HFFc6 (cell line): ENCODE results near the gene NAPB. TPM values are rescaled to one million over a fixed set of nuclear protein-coding genes. Genes with fewer than 3 reads are reported as not detected.
"Not testable (repeated sequence)": the region's sequence is repeated elsewhere in the genome, so short reads cannot be mapped to it uniquely, and the experiment has no call there.

Experiments used
- DNase-seq: peaks from one replicate; pipeline ENCODE4 v3.0.0-alpha.2; 2018
- H3K27ac Mint-ChIP-seq: 2 replicates; pipeline ENCODE4 v1.8.0; 2020; ENCODE audit warnings: mild to moderate bottlenecking, mixed read lengths
- H3K27me3 Mint-ChIP-seq: 2 replicates; pipeline ENCODE4 v1.8.0; 2021; ENCODE audit warnings: mild to moderate bottlenecking, moderate library complexity, mixed read lengths; ENCODE audit not compliant: insufficient read depth
- H3K36me3 Mint-ChIP-seq: 2 replicates; pipeline ENCODE4 v1.8.0; 2021; ENCODE audit warnings: low read depth, mixed read lengths
- H3K4me1 Mint-ChIP-seq: 2 replicates; pipeline ENCODE4 v1.8.0; 2020; ENCODE audit warnings: low read depth, mixed read lengths
- H3K4me3 Mint-ChIP-seq: 2 replicates; pipeline ENCODE4 v1.8.0; 2020; ENCODE audit warnings: mild to moderate bottlenecking, moderate library complexity, mixed read lengths
- H3K9me3 Mint-ChIP-seq: 2 replicates; pipeline ENCODE4 v1.8.0; 2020; ENCODE audit warnings: mild to moderate bottlenecking, mixed read lengths
- CTCF ChIP-seq: fragments of 200-600 bp; sonication (generic); IDR thresholded peaks from 2 replicates; pipeline ENCODE4 v1.5.0; 2021; ENCODE audit warnings: antibody characterized with exemption, mild to moderate bottlenecking
- total RNA-seq, 6 experiments: library from RNA; stranded (reverse); fragmentation: NEBNext Ultra II Directional; extraction: Animal tissue kit (Norgen Biotek cat#: 25700); gene quantifications; 2 replicates in 1 of 6; 3 replicates in 5 of 6; pipeline ENCODE4 v1.2.3, GENCODE V29; 2021

NAPB gene
- total RNA-seq, 6 experiments from 2014 or later: 4.1 to 5.9 (median 5.0) TPM

- no peak for DNase-seq
- Mint-ChIP-seq H3K27ac (peak overlapping the region; percentile 100), H3K27me3 (peaks cover 3% of the 10 kb centered on the region), H3K36me3 (peaks cover 4% of the 10 kb centered on the region; the same call in 1 of the 2 replicates), H3K9me3 (no peaks in the 10 kb centered on the region), H3K4me3 (peak overlapping the region; percentile 90), H3K4me1 (peaks cover 29% of the 10 kb centered on the region)
- TF ChIP-seq CTCF: peak; percentile 68
Observed at GRCh38 chr20:23349338-23350195, 71.7 kb downstream of the NAPB start.

GRCh38 chr20:23348510-23348909, 72.8 kb downstream of the NAPB start:
- peak overlapping the region; percentile 90; the same call in 1 of the 2 replicates for H3K4me3 Mint-ChIP-seq
- H3K36me3 Mint-ChIP-seq, H3K27me3 Mint-ChIP-seq, H3K9me3 Mint-ChIP-seq, DNase-seq: not testable (repeated sequence)
- peaks cover 29% of the 10 kb centered on the region for H3K4me1 Mint-ChIP-seq
- peak overlapping the region; percentile 100 for H3K27ac Mint-ChIP-seq

GRCh38 chr20:23347791-23348190, 73.5 kb downstream of the NAPB start:
- Mint-ChIP-seq H3K27me3 (peaks cover 7% of the 10 kb centered on the region), H3K4me1 (peaks cover 26% of the 10 kb centered on the region), H3K27ac (no peak overlapping the region), H3K36me3 (peaks cover 1% of the 10 kb centered on the region; the same call in 1 of the 2 replicates), H3K9me3 (no peaks in the 10 kb centered on the region), H3K4me3 (no peak overlapping the region)
- DNase-seq: no peak
- TF ChIP-seq CTCF: no peak

GRCh38 chr20:23346002-23346401, 75.3 kb downstream of the NAPB start:
- DNase-seq: no peak
- peaks cover 17% of the 10 kb centered on the region for H3K4me1 Mint-ChIP-seq
- no peak for TF ChIP-seq CTCF
- no peak overlapping the region for H3K27ac Mint-ChIP-seq
- H3K4me3 Mint-ChIP-seq: no peak overlapping the region
- no peaks in the 10 kb centered on the region for H3K9me3 Mint-ChIP-seq
- peaks cover 7% of the 10 kb centered on the region for H3K27me3 Mint-ChIP-seq
- no peaks in the 10 kb centered on the region for H3K36me3 Mint-ChIP-seq

GRCh38 chr20:23344336-23344735, 77.0 kb downstream of the NAPB start:
- H3K4me3 Mint-ChIP-seq: no peak overlapping the region
- no peak for TF ChIP-seq CTCF
- peaks cover 9% of the 10 kb centered on the region for H3K4me1 Mint-ChIP-seq
- H3K27me3 Mint-ChIP-seq: peaks cover 12% of the 10 kb centered on the region
- no peak for DNase-seq
- no peaks in the 10 kb centered on the region for H3K9me3 Mint-ChIP-seq
- H3K27ac Mint-ChIP-seq: no peak overlapping the region
- H3K36me3 Mint-ChIP-seq: no peaks in the 10 kb centered on the region

GRCh38 chr20:23343590-23343989, 77.7 kb downstream of the NAPB start:
- DNase-seq: no peak
- Mint-ChIP-seq H3K36me3 (no peaks in the 10 kb centered on the region), H3K9me3 (no peaks in the 10 kb centered on the region), H3K4me1 (peaks cover 1% of the 10 kb centered on the region), H3K4me3 (no peak overlapping the region), H3K27me3 (peaks cover 12% of the 10 kb centered on the region), H3K27ac (no peak overlapping the region)
- no peak for TF ChIP-seq CTCF
